HG02642 (cell line): ENCODE measurements around the gene ST7.
"Not testable (repeated sequence)": the region's sequence is repeated elsewhere in the genome, so short reads cannot be mapped to it uniquely, and the experiment has no call there.

ENCODE experiments used
- ATAC-seq: cut with Tn5 transposase; IDR thresholded peaks from one replicate; pipeline ENCODE4 v1.9.1; 2021; ENCODE audit warnings: mild to moderate bottlenecking; ENCODE audit not compliant: unreplicated experiment, poor library complexity

The ST7 gene

DNA sequence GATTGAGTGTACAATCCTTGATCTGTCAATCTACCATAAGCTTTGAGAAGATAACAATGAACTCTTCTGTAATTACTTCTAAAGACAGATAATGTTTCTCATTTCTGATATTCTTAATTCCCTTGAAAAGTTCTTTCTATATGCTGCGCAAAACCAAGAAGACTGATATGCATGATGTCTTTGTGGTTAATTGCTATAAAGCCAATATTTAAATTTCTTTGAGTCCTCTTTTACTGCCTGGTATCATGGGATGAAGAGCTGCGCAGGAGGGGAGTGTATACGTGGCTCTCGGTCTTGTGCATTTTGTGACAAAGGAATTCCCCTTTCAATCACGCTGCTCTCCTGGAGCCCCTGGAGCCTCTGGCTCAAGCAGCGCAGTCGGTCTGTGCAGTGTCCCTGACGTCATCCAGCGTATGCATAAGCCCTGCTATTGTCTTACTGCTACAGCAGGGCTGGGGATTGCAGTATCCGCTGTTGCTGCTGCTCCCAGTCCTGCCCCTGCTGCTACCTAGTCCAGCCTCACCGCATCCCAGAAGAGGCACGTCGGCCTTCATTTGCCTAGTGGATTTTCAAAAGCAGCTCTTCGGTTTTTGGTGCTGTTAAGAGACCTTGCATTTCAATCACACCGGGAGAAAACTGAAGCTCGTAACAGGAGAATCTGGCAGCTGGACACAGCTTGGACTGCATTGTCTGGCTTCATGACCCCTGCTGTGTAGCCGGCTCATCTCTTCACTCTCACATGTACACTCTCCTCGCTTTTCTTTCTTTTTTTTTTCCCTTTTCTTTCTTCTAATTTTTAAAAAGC is 66.7 kb downstream of the ST7 start:
- no peak for ATAC-seq

DNA sequence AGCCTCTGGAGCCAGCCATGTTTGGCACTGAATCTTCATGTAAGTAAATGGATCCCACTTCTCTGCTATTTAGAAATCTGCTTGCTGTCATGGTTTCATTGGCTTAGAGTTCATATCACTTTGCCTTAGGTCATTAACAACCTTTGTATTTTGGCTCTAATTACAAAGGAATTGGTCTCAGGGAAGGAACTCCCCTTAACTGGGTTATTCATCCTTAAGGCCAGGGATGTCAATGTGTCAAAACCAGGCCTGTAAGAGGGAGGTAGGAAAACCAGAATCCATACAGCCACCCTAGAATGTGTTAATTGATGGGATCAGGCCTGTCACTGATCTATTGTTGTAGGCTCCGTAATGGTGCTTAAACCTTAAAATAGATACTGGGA is 67.3 kb downstream of the ST7 start:
- no peak for ATAC-seq

DNA sequence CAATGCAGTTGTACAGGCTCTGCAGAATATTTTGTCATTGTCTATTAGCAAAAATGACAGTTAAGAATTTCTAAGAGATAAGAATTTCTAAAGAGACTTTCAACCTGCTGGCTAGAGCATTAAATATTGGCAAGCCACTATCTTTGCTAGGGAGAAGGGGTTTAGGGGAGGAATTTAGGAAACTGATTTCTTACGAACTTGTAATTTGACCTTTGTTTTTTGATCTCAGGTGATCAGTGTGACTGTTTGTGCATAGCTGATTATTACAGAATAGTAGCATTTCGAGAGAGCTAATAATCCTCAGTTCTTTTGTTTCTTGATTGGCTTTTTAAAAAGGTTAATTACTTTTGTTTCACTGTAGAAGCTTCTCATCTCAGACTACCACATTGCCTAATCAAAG is 68.1 kb downstream of the ST7 start:
- no peak for ATAC-seq

DNA sequence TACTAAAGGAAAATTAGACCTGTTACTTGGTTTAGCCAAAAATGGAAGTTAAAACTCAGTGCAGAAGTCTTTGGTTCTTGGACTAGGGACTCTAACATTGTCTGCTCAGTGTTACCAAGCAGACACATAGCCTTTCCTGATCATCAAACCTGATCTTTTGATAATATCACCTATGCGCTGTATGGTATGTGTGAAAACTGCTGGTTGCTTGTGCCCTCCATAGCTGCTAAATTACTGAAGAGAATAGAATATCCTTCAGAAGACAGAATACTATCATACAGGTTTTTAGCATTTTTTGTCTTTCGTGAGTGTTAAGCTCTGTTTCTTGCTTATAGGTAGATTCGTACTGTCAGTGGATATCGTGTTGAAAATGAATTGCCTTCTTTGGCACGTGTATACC is 68.7 kb downstream of the ST7 start:
- no peak for ATAC-seq

DNA sequence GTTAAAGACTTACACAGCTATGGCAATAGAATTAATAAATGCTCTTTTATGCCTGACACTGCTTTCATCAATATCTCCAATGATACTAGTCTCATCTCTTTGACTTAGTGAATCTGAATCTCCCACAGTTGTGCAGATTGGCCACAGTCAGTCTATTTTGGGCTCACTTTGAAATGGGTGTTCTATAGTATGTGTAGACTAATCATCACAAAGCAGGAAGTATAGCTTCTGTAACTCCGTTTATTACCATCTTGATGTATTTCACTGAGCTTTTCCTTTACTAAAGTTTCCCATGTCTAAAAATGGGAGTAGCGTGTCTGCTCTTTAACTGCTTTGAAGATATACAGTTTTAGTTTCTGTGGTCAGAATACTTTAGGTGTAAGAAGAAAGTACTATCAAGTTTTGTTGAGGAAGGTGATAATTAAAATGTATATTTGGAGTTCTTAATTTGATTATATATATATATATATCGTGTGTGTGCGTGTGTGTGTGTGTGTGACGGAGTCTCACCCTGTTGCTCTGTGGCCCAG is 70.1 kb downstream of the ST7 start:
- no peak for ATAC-seq

DNA sequence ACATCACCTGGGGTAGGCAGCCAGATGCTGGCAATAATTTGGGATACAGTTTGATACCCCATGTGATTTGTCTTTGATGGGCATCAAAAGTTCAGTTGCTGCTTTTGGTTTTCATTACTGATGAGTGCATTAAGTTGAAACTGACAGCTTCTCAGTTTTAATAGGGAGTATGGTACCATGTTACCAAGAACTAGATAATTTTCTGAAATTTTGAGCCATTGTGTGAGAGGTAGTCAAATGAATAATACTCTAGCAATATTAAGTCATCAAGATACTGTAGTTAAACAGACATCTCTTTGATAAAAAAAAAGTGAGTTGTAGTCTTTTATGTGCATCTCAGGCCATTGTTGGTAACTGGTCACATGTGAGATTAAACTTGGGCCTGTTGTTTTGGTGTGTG is 71.5 kb downstream of the ST7 start:
- ATAC-seq = no peak

DNA sequence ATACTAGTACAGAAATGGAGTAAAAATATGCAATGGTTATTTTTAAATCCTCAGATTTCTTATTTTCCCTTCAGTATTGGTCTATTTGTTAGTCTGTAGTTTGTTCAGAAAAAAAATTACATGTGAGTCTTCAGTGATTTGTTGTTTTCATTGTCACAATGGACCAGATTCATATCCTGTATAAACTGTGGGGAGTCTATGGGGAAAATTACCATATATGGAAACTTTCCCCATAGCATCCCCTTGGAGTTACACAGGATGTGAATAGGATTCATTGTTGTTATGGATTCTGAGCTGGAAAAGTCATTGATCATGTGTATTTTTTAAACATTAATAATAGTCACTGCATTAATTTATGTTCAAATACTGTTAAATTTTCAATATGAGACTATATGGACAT is 72.6 kb downstream of the ST7 start:
- ATAC-seq = no peak

DNA sequence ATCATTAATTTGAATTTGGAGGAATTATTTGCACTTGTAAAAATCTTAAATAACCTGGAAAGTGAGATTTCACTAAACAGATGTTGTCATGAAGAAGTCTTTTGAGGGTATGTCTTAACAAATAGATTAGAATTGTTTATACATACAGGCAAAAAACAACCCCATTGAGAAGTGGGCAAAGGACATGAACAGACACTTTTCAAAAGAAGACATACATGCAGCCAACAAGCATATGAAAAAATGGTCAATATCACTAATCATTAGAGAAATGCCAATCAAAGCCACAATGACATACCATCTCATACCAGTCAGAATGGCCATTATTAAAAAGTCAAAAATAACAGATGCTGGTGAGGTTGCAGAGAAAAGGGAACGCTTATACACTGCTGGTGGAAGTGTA is 77.0 kb downstream of the ST7 start:
- ATAC-seq = not testable (repeated sequence)

DNA sequence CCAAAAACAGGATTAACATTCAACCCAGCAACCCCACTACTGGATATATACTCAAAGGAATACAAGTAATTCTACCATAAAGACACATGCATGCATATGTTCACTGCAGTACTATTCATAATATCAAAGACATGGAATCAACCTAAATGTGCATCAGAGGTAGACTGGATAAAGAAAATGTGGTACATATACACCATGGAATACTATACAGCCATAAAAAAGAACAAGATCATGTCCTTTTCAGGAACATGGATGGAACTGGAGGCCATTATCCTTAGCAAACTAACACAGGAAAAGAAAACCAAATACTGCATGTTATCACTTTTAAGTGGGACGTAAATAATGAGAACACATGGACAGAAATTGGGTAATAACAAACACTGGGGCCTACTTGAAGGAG is 77.5 kb downstream of the ST7 start:
- not testable (repeated sequence) for ATAC-seq

DNA sequence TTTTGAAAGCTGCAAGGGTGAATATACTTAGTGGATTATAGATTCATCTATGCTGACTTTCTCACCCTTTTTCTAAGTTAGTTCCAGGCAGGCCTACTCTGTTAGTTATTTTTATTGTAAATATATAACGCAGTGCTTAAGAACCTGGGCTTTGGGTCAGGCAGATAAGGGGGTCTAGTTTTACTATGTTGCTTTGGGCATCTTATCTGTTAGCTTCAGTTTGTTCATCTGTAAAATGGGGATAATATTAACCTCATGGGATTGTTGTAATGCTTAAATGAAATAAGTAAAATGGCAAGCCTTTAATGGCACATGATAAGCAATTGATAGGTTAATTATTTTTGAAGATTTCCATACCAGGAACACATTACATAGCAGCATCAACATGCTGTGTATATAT is 79.5 kb downstream of the ST7 start:
- ATAC-seq = no peak

DNA sequence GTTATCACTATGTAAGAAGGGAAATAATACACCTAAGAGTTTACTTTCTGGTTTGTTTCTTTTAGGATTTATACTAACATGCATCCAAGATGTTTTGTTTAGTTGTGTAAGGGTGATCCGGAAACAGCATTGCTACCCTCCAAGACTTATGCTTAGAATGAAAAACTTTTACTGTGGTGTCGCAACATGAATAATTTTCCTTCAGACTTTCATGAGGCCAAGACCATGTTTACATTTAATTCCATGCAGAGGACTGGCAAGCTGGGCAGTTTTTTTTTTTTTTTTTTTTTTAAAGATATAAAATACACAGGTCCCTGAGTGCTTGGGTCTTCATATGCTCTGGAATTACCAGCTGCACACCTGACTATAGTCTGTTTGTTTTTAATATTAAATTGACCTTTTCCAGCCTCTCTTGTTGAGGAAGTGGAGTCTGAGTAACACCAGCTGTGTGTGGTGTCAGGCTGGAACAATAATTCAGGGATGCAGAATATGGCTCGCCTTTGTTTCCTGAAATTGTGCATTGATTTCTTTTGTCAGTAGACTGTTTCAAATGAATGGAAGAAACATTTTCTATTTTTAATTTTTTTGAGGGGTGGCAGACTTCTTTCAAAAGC is 81.7 kb downstream of the ST7 start:
- no peak for ATAC-seq

DNA sequence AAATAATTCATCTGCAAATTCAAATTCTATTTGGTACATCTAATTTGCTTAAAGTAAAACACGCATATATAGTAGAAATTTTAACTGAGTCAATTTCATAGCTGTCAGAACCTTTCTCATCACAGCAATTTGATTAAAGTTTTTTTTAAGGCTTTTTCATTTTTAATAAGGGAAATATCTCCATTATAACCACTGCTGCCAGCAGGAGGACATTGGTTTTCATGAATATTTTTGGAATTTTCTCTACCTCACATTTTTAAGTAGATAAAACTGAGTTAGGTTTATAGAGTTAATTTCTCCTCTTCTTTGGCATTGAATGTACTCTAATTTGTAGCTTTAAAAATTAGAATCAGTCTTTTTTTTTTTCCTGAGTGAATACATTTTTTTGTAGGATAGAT is 82.2 kb downstream of the ST7 start:
- no peak for ATAC-seq

DNA sequence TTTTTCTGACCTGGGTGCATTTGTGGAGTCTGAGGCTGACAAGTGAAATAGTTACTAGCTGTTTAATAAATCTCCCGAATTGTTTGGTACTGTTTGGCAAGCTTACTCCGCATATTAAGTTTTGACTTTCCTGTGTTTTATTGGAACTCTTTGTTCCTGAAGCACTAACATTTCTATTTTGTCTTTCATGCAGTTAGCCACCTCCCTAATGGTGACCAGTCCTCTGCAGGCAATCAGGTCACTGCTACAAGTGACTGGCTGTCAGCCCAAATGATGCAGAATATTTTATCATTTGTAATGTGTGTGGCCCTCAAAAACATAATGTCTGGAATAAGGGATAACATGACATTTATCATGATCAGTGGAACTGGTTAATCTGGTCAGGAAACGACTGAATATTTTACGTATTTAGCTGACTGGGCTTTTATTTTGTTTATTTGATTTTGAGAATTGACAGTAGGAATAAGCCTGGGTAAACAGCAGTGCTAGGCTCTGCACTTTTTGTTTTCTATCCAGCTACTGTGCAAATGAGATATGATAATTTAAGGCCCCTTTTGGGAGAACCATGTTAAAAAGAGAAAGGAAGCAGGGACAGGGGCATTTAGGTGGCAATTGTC is 82.9 kb downstream of the ST7 start:
- ATAC-seq = no peak

DNA sequence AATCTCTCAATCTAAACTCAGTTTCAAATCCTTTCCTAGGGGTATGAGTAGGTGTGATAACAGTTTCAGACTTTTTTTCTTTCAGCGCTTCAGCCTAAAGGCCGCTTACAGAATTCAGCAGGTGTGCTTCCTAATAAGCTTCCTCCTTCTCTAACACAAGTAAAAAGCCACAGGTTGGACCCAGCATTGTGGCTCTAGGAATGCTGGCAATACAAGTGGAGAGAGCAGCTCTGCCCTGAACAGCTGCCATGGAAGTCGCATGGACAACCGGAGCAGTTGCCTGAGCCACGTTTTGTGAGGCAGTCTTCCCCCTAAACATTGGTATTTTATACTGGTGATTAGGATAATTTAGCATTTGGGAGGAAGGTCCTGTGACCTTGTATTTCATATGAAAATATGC is 83.5 kb downstream of the ST7 start:
- no peak for ATAC-seq

DNA sequence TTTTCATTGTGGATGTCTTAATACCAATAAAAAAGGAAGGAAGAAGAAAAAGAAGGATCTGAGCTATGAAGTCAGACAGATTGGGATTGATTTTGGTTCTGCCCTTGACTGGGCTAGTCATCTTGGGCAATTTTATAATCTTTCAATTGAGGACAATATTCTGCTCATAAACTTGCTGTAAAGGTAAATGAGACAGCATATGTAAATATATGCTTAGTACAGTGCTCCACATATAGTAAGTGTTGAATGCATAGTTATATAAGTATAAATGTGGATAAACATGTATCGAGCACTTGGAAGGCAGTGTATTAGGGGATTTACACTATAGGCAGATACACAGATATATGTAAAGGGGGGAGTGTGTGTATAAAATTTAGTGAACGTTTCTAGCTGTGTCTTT is 85.1 kb downstream of the ST7 start:
- no peak for ATAC-seq

DNA sequence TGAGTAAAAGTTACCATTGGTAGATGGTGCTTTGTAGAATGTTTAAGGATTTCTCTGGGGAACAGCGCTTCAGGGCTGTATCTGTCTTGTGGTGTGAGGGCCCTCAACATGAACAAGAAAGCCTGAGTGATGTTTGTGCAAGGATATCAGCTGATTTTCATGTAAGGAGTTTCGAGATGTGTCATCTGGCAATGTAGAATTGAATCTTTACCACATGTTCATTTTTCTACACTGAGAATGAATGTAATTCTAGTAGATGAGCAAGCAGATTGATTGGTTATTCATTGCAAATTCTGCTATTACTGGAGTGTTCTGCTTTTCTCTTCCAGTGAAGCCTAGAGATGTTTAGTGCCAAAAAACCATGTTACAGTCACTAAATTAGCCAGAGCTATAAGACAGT is 87.7 kb downstream of the ST7 start:
- ATAC-seq = peak; percentile 72

DNA sequence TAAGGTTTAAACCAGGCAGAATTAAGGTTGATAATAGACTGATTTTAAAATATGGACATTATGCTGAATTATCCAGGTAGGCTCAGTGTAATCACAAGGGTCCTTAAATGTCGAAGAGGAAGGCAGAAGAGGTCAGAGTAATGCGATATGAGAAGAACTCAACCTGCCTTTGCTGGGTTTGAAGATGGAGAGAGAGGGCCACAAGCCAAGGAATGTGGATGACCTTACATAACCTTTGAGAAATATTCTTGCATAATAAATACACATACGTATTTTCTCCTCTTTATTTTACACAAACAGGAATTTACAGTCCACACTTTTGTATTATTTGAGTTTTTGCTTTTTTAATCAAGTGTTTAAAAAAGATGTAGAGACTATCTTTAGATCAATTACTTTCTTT is 88.5 kb downstream of the ST7 start:
- ATAC-seq = no peak

DNA sequence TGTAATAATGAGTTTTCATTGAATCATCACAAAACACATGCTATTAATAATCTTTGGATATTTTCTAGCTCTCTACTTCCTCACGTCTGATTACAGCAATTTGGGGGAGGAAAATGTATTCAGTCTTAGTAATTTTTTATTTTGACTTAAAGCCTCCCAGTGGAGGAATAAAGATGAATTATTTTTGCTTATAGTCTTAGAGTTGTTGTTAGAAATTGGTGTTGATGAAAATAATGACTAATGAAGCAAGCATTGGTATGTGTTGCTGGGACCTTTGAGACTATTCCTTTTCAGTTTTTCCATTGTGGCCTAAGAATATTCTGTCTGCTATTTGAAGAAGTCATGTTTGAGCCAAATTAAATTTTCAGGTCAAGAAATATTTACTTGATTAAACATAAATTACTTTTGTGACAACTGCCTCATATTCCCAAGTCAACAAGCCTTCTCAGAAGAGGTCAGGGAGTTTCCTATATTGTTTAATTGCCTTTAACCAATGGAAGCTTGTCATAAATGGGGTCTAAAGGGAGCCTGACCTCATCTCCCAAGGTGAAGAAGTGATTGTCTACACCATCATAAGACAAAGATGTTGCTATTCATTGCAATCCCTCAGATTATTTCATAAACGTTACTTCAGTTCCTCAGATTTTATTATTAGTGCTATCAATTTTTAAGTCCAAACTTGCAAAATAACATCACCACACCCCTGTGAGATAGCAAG is 90.0 kb downstream of the ST7 start:
- no peak for ATAC-seq

DNA sequence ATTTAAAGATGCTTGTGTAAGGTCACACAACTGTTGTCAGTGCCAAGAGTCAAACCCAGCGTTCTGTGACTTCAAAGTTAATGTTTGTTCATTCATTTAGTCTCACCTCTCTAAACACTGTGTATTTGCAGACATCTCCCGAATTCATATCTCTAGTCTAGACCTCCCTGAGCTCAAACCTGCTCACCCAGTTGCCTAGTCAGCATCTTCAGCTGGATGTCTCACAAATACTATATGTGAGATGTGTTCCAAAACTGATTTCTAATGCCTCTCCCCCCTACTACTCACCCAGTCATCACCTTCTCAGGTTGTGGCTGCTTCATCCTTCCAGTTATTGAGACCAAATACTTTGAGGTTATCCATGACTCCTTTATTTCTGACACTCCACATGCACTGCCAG is 91.4 kb downstream of the ST7 start:
- no peak for ATAC-seq

DNA sequence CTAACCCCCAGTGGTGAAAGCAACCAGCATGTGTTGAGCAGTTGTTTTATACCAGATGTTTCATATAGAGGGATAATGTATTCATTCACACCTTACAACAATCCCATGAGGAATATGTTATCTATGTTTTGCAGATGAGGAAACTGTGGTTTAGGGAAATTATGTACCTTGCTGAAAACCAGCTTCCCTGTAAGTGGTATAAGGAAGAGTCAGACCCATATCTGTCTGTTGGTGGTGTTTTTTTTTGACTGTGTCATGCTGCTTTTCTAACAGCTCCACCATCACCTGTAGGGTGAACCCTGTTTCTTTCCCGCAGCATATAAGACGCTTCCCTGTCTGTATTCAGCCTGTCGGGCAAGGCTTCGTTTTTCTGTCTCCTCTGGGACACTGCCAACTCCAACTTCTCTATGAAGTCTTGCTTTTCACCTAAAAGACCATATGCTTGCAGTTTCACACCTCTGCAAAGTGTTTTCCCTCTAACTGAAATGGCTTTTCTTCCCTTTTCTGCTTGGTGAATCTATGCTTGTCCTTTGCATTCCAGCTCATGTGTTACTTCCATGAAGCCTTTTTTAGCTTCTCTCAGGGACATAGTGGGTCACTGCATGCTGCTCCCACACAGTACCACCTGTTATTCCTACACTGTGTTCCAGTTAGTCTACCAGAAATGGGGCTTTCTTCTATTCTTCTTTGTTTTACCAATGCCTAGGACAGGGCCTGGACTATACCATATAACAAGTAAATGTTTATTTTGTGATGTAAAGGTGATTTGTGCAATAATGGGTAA is 92.8 kb downstream of the ST7 start:
- no peak for ATAC-seq
